K562 (cell line): Measurements from ENCODE around the gene NSF. TPM values are rescaled to one million over a fixed set of nuclear protein-coding genes. Genes with fewer than 3 reads are reported as not detected.
A peak's percentile ranks its signal among the peaks of the same experiment; 100 is the strongest.
"Not testable (repeated sequence)": the region's sequence is repeated elsewhere in the genome, so short reads cannot be mapped to it uniquely, and the experiment has no call there.

ENCODE experiments used
- ATAC-seq: fragments of 200-7000 bp; cut with Tn5 transposase; 3 replicates; pipeline ENCODE4 v1.9.1; 2020; ENCODE audit warnings: moderate library complexity
- BruUV-seq: library from RNA; stranded (reverse); fragments of 400-500 nt; replicated peaks from 2 replicates; lab custom pipeline; 2021; lab: Mats Ljungman, UMichigan
- CTCF ChIA-PET: fragments of 300-600 bp; formaldehyde crosslinking; extraction: SDS; loops from one replicate; lab custom pipeline; 2021; ENCODE audit warnings: low intra/inter-chr PET ratio; lab: Yijun Ruan, JAX
- POLR2A ChIA-PET: fragments of 300-600, 350-650 bp; sonication (Branson Sonifier 250); formaldehyde crosslinking; extraction: SDS; loops from one replicate; lab custom pipeline; 2021; ENCODE audit warnings: antibody characterized with exemption, inconsistent platforms; lab: Yijun Ruan, JAX
- DNase-seq, 4 experiments: peaks; one replicate each; pipeline versions ENCODE4 v3.0.0 to v3.0.0-alpha.2; 2011 to 2018; ENCODE audit warnings: low spot score in 3 of 4, mixed read lengths in 3 of 4; ENCODE audit errors: extremely low read depth in 1 of 4
- FAIRE-seq: peaks from 2 replicates; lab custom pipeline; 2011; peaks lifted over from hg19 to GRCh38; lab: Jason Lieb, UNC
- H2AFZ ChIP-seq: 2 replicates; pipeline ENCODE4 v1.6.0; 2011; ENCODE audit warnings: low read depth, low read length, control low read depth, inconsistent platforms
- H3K27ac ChIP-seq: fragments of 200-600 bp; 3 replicates; pipeline ENCODE4 v1.8.0; 2011; ENCODE audit warnings: low read depth, mild to moderate bottlenecking, control low read depth, inconsistent platforms, low read length, moderate library complexity, mixed read lengths; ENCODE audit errors: extremely low read depth
- H3K27me3 ChIP-seq, 2 experiments: fragments of 300-600 bp in 1 of 2; 2 replicates in 1 of 2; 3 replicates in 1 of 2; pipeline versions ENCODE4 v1.6.0 to v1.8.0; 2011; ENCODE audit warnings: inconsistent platforms in 2 of 2, low read length in 2 of 2, mild to moderate bottlenecking in 1 of 2, mixed read lengths in 1 of 2, moderate library complexity in 1 of 2; ENCODE audit not compliant: control insufficient read depth in 2 of 2, insufficient read depth in 2 of 2
- H3K36me3 ChIP-seq: fragments of 300-600 bp; 3 replicates; pipeline ENCODE4 v1.8.0; 2011; ENCODE audit warnings: mild to moderate bottlenecking, low read length, inconsistent platforms; ENCODE audit not compliant: control insufficient read depth, insufficient read depth
- H3K4me1 ChIP-seq, 2 experiments: fragments of 200-600 bp in 1 of 2; replicated peaks in 1 of 2; 2 replicates in 1 of 2; 3 replicates in 1 of 2; pipeline versions ENCODE4 v1.5.1 to v1.8.0; 2011; ENCODE audit warnings: inconsistent platforms in 2 of 2, low read length in 2 of 2, mild to moderate bottlenecking in 1 of 2, mixed read lengths in 1 of 2, moderate library complexity in 1 of 2; ENCODE audit not compliant: control insufficient read depth in 2 of 2, insufficient read depth in 2 of 2
- H3K4me2 ChIP-seq: 2 replicates; pipeline ENCODE4 v1.6.1; 2011; ENCODE audit warnings: low read length, control low read depth, inconsistent platforms, mixed read lengths; ENCODE audit not compliant: insufficient read depth
- H3K4me3 ChIP-seq: fragments of 200-600 bp; sonication (generic), shearing (Covaris generic); 2 replicates; pipeline ENCODE4 v1.5.1; 2016; ENCODE audit warnings: control low read depth, inconsistent platforms
- H3K79me2 ChIP-seq: fragments of 200-600 bp; 3 replicates; pipeline ENCODE4 v1.8.0; 2011; ENCODE audit warnings: low read length, inconsistent platforms; ENCODE audit not compliant: control insufficient read depth, insufficient read depth
- H3K9ac ChIP-seq, 2 experiments: 2 replicates each; pipeline versions ENCODE4 v1.6.0 to v1.6.1; 2011; ENCODE audit warnings: low read depth in 2 of 2, low read length in 2 of 2, control low read depth in 1 of 2, inconsistent platforms in 1 of 2, mild to moderate bottlenecking in 1 of 2, mixed read lengths in 1 of 2; ENCODE audit not compliant: insufficient read depth in 1 of 2
- H3K9me1 ChIP-seq: one replicate; pipeline ENCODE4 v1.6.0; 2011; ENCODE audit warnings: inconsistent platforms, mild to moderate bottlenecking, low read length, moderate library complexity; ENCODE audit not compliant: control insufficient read depth, insufficient read depth
- H3K9me3 ChIP-seq: replicated peaks from 2 replicates; pipeline ENCODE4 v1.5.1; 2011; ENCODE audit warnings: low read depth, low read length, inconsistent platforms; ENCODE audit not compliant: control insufficient read depth, insufficient read depth
- H4K20me1 ChIP-seq: replicated peaks from 2 replicates; pipeline ENCODE4 v1.6.1; 2011; ENCODE audit warnings: low read length, inconsistent platforms, mixed read lengths; ENCODE audit not compliant: control insufficient read depth, insufficient read depth
- WGBS: fragments of 100-300 bp; shearing (Covaris generic); methylation state at CpG from one replicate; pipeline ENCODE4 v1.1.6; 2016; ENCODE audit warnings: low coverage, mixed read lengths; ENCODE audit not compliant: insufficient coverage; ENCODE audit errors: missing lambda C conversion rate; 5-methylcytosine and 5-hydroxymethylcytosine counted together
- in situ Hi-C: fragments of 300-500 bp; cut with MboI; formaldehyde crosslinking; loops from 4 replicates; pipeline ENCODE4 v1.15.0; 2018; ENCODE audit warnings: inconsistent platforms, mixed read lengths
- intact Hi-C: fragments of 100-400 bp; cut with micrococcal nuclease; formaldehyde crosslinking; loops from 2 replicates; pipeline ENCODE4 v1.14.2; 2022
- polyA plus RNA-seq, 8 experiments: library from polyadenylated mRNA; depleted of rRNA in 4 of 8; stranded (reverse) in 5 of 8; unstranded in 3 of 8; fragments of >200 nt; fragmentation: Nextera tagmentation in 2 of 8; fragmentation: Illumina TruSeq in 1 of 8; extraction: Ambion mirVana in 2 of 8; extraction: Trizol in 1 of 8; gene quantifications; 2 replicates each; pipeline versions ENCODE4 v1.2.1 to v1.2.3, GENCODE V29; 2011 to 2014; ENCODE audit warnings: inconsistent platforms in 1 of 8, missing spikeins in 1 of 8
- total RNA-seq, 7 experiments: library from RNA; depleted of rRNA in 6 of 7; stranded (reverse); fragments of >200 nt in 6 of 7; fragmentation: Illumina TruSeq in 2 of 7; extraction: Trizol in 2 of 7; gene quantifications; 2 replicates each; pipeline versions ENCODE4 v1.2.1 to v1.2.3, GENCODE V29; 2011 to 2021; ENCODE audit warnings: low replicate concordance in 1 of 7

Gene NSF
- total and polyA plus RNA-seq, 9 of the 15 experiments (the other 6 are each of a cell fraction or from before 2014, with no cell fraction given), result 16.7 to 39.8 (median 36.7) TPM

DNA sequence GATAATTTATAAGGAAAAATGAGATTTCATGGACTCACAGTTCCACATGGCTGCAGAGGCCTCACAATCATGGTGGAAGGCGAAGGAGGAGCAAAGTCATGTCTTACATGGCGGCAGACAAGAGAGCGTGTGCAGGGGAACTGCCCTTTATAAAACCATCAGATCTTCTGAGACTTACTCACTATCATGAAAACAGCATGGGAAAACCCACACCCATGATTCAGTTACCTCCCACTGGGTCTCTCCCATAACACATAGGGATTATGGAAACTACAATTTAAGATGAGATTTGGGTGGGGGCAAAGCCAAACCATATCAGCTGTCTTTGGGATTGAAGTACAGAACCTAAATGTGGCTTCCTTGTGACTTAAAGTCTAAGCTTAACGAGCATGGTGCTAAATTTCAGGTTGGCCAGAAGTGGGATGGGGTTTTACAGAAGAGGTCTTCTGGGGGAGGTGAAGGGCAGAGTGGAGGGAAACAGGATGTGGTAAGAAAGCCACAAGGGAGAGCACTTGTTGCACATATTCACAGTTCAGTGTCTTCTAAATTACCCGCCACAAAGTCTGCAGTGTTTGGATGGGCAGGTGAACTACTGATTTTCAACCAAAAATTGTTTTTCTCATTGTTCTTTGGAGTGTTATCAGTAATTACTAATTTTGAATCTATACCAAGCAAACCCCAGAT, 38.4 kb downstream of the NSF start:
- in situ Hi-C loops, result loop anchor here (25.0 kb wide), 1 partner anchor 208 kb away; no protein-coding TSS in a partner anchor
- H2AFZ ChIP-seq, CTCF ChIA-PET, H3K4me3 ChIP-seq, ATAC-seq, H3K9ac ChIP-seq, POLR2A ChIA-PET, H3K9me1 ChIP-seq, H3K4me1 ChIP-seq, H3K27me3 ChIP-seq, H3K9me3 ChIP-seq, H3K4me2 ChIP-seq, BruUV-seq, H3K27ac ChIP-seq, DNase-seq, H3K36me3 ChIP-seq, intact Hi-C loops, H3K79me2 ChIP-seq, H4K20me1 ChIP-seq: not testable (repeated sequence)
- no CpG with 5 or more reads among the region's 5 CpGs for WGBS
- FAIRE-seq, result peak; percentile 55

DNA sequence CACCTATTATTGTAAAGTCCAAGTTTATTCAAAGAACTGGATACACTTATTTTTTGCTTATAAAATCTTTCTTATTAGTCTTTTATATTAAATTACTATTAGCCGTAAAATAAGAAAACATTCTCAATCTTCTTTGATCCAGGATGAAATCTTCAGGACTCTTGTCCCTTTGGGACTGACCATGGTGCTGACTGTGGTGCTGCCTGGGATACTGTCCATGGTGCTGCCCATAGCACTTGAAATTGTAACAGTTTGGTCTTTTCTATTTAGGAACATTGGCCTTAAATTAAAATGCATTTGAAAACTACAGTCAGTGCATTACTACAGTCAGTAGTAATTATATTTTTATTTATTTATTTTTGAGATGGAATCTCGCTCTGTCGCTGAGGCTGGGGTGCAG, 41.7 kb downstream of the NSF start:
- in situ Hi-C loops, result loop anchor here (25.0 kb wide), 1 partner anchor 205 kb away; no protein-coding TSS in a partner anchor
- CTCF ChIA-PET, BruUV-seq: not testable (repeated sequence)

DNA sequence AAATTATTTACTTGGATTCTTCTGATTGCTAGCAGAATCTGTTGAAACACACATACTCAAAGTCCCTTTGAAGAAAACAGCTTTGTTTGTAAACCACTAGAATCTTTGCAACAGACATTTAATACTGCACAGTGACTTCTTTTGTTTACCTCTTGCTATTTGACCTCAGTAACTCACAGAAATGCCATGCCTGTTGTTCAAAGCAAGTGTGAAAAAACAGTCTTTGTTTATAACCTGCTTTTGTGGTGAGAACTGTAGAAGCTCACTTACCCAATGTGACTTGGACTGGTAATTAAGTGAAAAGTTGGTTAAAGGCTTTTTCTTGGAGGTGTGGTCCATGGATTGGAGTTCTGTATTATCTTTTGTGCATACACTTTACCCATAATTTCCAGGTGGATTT, 44.4 kb downstream of the NSF start:
- H3K4me3 ChIP-seq, H4K20me1 ChIP-seq, BruUV-seq, H3K9me1 ChIP-seq, H3K9me3 ChIP-seq, H3K4me1 ChIP-seq, POLR2A ChIA-PET, H3K79me2 ChIP-seq, DNase-seq, FAIRE-seq, H3K4me2 ChIP-seq, H3K27ac ChIP-seq, H2AFZ ChIP-seq, intact Hi-C loops, H3K9ac ChIP-seq, ATAC-seq, CTCF ChIA-PET, H3K36me3 ChIP-seq, H3K27me3 ChIP-seq: not testable (repeated sequence)
- in situ Hi-C loops, result loop anchor here (25.0 kb wide), 1 partner anchor 202 kb away; no protein-coding TSS in a partner anchor

More for the DNA sequence above, 41.7 kb downstream of the NSF start:
- H3K79me2 ChIP-seq, H3K27ac ChIP-seq, H3K27me3 ChIP-seq, H3K9ac ChIP-seq, H3K4me3 ChIP-seq, DNase-seq, H3K9me1 ChIP-seq, H3K4me2 ChIP-seq, ATAC-seq, POLR2A ChIA-PET, H4K20me1 ChIP-seq, H3K4me1 ChIP-seq, intact Hi-C loops, H3K9me3 ChIP-seq, H3K36me3 ChIP-seq, H2AFZ ChIP-seq: not testable (repeated sequence)
- FAIRE-seq, result peak; percentile 91
- WGBS, result no CpG with 5 or more reads among the region's 3 CpGs
